ENCODE results near the gene KLHL3. TPM values are rescaled to one million over a fixed set of nuclear protein-coding genes. Genes with fewer than 3 reads are reported as not detected.

KLHL3 gene
- total and polyA plus RNA-seq, 2 donors (not counting 3 experiments of a cell fraction or from before 2014, with no cell fraction given): 8.8 to 13.6 TPM

- ChIA-PET POLR2A (no interaction called here), CTCF (interaction anchor here (0.8 to 2.7 kb wide), 10 partner anchors 8 to 85 kb away, joined by 3 to 20 read pairs (median 6); partner anchors contain the start of gene KLHL3)
- intact Hi-C loops (cut with micrococcal nuclease) (no loop called here), dilution Hi-C loops (cut with MboI; ENCODE audit: extremely low pct_ligation_motif_present, low sequenced_read_pairs) (no loop called here)
- Histone ChIP-seq H3K4me2 (ENCODE audit: insufficient read depth, low read length) (no peak overlapping the region), H3K27me3 (ENCODE audit: control insufficient read depth in 2 of 2, insufficient read depth in 2 of 2, low read length in 2 of 2) (no peaks in the 10 kb centered on the region), H2AFZ (ENCODE audit: low read depth, low read length) (no peak overlapping the region), H3K9me1 (replicated peaks; ENCODE audit: control insufficient read depth, extremely low read depth, insufficient read depth, low read length) (no peaks in the 10 kb centered on the region), H3K79me2 (ENCODE audit: control insufficient read depth, insufficient read depth, low read length) (no peaks in the 10 kb centered on the region), H3K9me3 (replicated peaks; ENCODE audit: control insufficient read depth, insufficient read depth, low read length) (no peaks in the 10 kb centered on the region), H3K4me3 (replicated peaks in 1 of 3; ENCODE audit: insufficient read depth in 1 of 3, low read depth in 1 of 3, low read length in 3 of 3) (no peak overlapping the region), H3K36me3 (ENCODE audit: control insufficient read depth in 2 of 2, extremely low read depth in 1 of 2, insufficient read depth in 2 of 2, low read length in 2 of 2) (no peaks in the 10 kb centered on the region), H3K4me1 (ENCODE audit: control insufficient read depth, extremely low read depth, insufficient read depth, low read length) (no peaks in the 10 kb centered on the region), H3K9ac (replicated peaks; ENCODE audit: extremely low read depth, insufficient read depth, low read length) (no peak overlapping the region), H4K20me1 (replicated peaks; ENCODE audit: control insufficient read depth, extremely low read depth, insufficient read depth, low read length) (no peaks in the 10 kb centered on the region), H3K27ac (ENCODE audit: insufficient read depth, low read depth, low read length) (no peak overlapping the region)
- DNase-seq (ENCODE audit: low read depth, low spot score) (peak; percentile 60), FAIRE-seq (no peak)
- no TSS peak for BruUV-seq (replicated peaks)
- TF ChIP-seq EZH2 (IDR thresholded peaks at IDR 0.05; ENCODE audit: borderline replicate concordance, low read depth, low read length, severe bottlenecking) (no peak), MAX (IDR thresholded peaks at IDR 0.05; ENCODE audit: insufficient read depth, insufficient read length) (no peak), FOS (IDR thresholded peaks at IDR 0.05; ENCODE audit: borderline replicate concordance, insufficient read depth, low read length) (no peak), GATA2 (IDR thresholded peaks at IDR 0.05; ENCODE audit: insufficient read depth, insufficient read length, low read depth, low read length) (no peak), POLR2A (IDR thresholded peaks at IDR 0.05; ENCODE audit: low read depth, low read length) (no peak), CTCF (IDR thresholded peaks at IDR 0.05; ENCODE audit: extremely low read depth in 1 of 2, insufficient read depth in 1 of 2, low read depth in 1 of 2, low read length in 2 of 2) (no peak), MYC (IDR thresholded peaks at IDR 0.05; ENCODE audit: low read depth, low read length) (no peak), JUN (IDR thresholded peaks at IDR 0.05; ENCODE audit: borderline replicate concordance, insufficient read depth, insufficient read length, low read depth) (no peak), POLR2AphosphoS5 (IDR thresholded peaks at IDR 0.05; ENCODE audit: insufficient read depth, low read depth, low read length) (no peak)
Observed at GRCh38 chr5:137714946-137715345, 20.9 kb downstream of the KLHL3 start.

Data from endothelial cell of umbilical vein (primary cell).